CD4-positive, alpha-beta T cell treated with Interleukin-17A for 1 hour (primary cell): ENCODE results near the gene CARD11.
A peak's percentile ranks its signal among the peaks of the same experiment; 100 is the strongest.

Experiments
- DNase-seq: peaks from one replicate; pipeline ENCODE4 v3.0.0-alpha.2; 2020

The CARD11 gene

DNA sequence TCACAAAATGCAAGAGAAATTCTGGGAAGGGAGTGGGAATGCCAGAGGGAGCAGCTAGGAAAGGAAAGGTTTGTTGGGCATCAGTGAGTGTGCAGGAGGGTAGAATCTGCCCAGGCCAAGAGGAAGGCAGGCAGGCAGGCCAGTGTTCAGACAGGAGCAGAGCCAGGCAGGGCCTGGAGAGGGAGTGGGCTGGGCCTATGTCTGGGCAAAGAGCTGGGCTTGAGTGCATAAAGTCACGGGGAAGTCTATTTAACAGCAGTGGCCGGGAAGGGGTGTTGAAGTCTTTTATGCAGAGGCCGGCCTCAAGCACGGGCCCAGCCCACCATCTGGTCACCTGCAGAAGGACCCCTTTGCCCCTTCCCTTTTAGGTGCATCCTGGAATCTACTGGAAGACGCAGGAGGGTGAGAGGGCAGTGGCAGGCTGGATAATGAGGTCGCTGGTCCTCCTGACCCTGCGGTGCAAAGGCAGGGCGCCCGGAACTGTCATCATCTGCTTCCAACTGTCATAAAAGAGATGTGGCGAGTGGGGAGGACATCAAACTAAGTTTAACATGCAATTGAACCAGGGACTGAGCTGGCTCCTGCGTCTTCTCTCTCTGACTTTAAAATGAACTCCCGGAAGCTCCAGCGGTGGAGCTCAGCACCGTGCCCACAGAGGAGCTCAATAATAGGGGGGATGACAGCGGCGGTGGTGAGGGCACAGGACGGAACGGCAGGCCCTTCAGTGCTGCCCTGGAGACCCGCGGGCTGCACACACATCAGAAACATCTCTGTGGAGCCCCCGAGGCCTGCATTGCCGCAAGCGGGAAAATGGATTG is 29.5 kb downstream of the CARD11 start:
- no peak for DNase-seq

DNA sequence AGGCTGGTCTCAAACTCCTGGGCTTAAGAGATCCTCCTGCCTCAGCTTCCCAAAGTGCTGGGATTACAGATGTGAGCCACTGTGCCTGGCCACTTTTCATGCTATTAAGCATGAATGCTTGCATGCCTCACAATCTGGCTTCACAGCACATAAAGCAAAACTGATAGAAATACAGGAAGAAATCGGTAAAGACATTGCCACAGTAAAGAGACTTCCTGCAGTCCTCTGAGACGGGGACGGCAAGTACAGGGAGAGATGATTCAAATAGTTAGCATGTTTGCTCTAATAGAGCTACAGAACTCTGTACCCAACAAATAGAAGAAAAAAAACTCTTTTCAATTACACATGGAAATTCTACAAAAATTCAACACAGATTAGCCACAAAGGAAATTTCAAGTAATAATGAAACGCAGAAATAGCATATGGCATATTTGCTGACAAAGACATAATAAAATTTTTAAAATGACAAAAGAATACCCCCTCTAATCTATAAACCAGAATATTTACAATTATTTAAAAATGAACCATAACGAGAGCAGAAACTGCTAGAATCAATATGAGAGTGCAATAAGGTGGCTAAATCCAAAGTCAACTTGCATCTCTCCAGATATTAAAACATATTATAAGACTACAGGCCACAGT is 32.3 kb downstream of the CARD11 start:
- DNase-seq = no peak

DNA sequence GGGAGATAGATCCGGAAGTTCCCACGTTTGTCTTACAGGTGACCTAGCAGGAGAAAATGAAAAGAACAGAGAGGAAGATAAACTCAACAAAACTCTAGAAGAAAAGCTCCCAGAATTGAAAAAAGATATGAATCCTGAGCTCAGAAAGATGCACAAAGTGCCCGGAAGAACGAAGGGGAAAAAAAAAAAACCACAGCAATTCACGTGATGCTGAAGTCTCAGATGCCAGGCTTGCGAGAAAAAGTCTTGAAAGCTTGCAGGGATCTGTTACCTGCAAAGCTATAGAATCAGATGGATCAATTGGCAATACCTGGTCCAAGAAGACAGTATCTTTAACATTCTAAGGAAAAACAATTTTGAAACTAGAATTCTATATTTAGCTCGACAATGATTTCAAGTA is 33.5 kb downstream of the CARD11 start:
- DNase-seq = peak; percentile 5

DNA sequence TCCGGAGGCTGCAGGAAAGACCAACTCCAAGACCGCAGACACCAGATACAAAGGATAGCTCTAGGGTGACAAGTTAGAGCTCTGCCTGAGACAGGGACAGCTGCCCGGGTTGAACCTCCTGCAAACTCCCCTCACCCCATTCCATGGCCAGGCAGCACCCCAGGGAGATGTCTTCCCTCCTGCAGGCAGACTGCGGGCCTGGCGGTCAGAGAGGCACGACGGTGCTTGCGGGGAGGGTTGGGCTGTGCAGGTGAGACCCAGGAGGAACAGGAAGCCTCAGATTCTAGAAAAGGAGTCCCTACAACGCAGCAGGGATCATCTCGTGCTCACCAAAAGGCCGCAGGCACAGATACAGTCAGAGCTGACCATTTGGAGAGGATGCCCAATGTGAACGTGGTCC is 34.6 kb downstream of the CARD11 start:
- DNase-seq = no peak

DNA sequence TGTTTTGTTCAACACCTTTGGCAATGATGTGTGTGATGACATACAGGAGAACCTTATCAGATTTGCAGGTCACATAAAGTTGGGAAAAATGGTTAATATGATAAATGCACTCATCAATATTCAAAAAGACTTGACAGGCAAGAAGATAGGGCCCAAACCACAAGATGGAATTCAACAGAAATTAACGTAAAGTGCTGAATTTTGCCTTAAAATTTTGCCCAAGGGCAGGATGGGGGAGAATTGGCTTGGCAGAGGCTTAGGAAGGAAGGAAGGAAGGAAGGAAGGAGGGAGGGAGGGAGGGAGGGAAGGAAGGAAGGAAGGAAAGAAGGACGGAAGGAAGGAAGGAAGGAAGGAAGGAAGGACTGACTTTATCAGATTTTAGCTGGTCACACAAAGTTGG is 35.3 kb downstream of the CARD11 start:
- DNase-seq = no peak

DNA sequence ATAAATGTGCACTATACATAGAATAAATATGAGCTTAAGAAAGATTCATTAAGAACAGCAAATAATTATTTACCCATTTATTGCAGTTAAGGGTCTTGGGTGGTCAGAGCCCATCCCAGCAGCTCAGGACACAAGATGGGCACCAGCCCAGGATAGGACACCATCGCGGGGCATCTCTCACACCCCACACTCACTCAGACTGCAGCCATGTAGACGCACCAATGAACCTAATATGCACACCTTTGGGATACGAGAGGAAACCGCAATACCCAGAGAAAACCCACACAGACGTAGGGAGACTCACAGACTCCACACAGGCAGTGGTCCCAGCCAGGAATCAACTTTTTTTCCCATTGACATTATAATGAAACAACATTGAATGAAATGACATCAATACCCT is 36.0 kb downstream of the CARD11 start:
- DNase-seq = no peak

DNA sequence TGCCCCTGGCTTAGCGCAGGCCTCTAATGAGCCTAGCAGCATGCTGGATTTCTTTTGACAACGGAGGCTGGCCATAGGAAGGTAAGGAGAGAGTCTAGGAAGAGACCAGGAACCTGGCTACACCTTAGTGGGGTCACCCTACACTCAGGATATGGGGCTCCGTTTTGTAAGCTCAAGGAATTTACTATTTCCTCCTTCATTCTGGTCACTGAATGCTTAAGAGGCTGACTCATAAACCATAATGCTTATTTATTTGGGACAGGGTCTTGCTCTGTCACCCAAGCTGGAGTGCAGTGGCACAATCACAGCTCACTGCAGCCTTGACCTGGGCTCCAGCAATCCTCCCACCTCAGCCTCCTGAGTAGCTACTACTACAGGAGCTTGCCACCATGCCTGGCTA is 38.4 kb downstream of the CARD11 start:
- no peak for DNase-seq

DNA sequence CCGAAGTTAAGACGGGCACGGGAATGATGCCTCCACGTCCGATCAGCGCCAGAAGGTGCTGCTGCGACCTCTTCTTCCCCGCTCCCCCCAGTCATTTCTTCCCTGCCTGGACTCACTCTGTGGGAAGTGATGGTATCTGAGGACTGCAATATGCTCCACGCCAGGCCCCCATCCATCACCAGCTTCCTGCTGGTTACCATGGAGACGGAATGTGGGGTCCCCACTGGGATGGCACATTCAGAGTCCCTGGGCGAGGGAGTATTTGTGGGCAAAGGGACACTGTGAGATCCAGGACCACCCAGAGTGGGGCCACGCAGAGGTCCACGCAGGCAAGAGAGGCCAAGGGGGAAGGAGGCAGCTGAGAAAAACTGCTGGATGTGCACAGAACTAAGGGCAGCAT is 39.7 kb downstream of the CARD11 start:
- no peak for DNase-seq

DNA sequence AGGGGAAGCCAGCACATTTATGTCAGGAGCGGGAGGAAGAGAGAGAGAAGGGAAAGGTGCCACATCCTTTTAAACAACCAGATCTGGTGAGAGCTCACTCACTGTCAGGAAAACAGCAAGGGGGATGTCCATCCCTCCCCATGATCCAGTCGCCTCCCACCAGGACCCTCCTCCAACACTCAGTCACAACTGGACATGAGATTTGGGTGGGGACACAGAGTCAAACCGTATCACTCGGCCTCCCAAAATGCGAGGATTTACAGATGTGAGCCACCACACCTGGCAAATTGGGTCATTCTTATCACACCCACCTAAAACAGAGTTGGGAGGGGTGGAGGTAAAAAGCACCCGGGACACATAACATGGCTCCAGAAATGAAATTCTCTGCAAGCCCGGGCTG is 41.0 kb downstream of the CARD11 start:
- no peak for DNase-seq

DNA sequence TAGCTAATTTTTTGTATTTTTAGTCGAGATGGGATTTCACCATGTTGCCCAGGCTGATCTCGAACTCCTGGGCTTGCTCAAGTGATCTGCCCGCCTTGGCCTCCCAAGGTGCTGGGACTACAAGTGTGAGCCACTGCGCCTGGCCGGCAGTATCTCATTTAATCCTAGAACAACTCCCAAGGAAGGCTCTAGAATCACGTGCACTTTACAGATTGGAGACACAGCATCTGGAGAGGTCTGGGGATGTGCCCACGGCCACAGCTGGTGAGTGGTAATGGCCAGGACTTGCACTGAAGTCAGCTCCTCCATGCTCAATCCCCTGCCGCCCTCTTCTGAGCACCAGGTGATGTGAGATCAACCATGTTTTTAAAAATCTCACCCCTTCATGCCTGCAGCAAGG is 43.1 kb downstream of the CARD11 start:
- DNase-seq = no peak

DNA sequence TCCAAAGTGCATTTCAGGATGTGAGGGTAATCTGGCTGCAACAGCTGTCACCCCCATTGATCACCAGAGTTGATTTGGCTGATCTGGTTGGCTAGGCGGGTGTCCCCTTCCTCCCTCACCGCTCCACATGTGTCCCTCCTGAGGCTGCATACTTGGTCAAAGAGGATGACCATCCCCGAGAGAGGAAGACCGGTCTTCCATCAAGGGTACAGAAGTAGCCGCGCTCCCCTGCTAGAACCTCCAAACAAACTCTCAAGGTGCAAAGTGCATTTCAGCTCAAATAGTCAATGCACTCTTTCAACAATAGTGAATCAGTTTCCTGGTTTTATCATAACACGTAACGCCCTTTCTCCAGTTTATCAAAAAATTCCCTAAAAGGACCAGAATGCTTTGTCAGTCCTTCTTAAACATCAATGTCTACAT is 44.6 kb downstream of the CARD11 start:
- no peak for DNase-seq

DNA sequence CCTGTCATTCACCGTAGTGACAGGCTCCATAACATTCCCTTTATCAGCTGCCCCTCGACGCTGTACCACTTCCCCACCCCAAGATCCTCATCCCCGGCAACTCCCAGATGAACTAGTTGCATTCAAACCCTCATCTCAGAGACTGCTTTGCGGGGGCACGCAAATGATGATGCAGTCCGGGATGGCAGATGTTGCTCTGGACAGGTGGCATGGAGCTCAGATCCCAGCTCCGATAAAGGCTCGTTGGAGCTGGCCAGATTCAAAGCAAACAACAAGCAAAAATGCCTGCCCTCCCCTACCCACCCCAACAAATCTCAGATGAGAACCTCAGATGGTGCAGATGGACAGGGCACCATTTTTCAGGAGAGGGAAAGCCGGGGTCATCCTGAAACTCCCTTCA is 46.7 kb downstream of the CARD11 start:
- no peak for DNase-seq

DNA sequence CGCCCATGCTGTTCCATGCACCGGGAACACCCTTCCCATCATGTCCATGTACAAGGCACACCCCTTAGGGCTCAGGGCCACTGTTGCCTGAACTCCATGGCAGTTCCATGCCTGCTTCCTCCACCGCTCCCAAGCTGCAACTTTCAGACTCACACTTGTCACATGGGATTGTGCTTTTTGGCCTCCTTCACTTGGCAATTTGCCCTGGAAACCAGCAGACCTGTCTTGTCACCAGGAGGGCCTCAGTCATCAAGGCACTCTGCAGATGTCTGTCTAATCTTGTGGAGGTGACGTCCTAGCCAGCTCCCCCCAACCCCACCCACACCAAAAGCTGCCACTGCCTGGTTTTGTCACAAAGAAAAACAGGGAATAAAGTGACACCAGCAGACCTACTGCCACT is 47.5 kb downstream of the CARD11 start:
- DNase-seq = no peak

DNA sequence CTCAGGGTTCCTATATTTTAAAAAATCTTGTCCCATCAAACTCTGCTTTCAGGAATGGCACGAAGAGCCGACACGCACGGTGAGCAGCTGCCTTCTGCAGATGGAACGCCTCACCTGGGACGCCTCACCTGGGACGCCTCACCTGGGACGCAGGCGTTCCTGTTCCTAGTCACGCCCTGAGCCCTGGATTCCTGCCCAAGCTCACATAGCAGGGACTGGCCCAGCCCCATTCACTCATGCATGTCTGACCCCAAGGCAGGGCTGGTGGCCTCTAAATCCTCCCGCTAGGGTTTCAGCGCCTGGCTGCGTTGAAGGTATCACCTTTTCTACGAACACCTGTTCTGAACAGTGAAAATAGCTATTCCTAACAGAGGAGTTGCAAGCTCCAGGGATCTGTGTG is 49.8 kb downstream of the CARD11 start:
- no peak for DNase-seq

DNA sequence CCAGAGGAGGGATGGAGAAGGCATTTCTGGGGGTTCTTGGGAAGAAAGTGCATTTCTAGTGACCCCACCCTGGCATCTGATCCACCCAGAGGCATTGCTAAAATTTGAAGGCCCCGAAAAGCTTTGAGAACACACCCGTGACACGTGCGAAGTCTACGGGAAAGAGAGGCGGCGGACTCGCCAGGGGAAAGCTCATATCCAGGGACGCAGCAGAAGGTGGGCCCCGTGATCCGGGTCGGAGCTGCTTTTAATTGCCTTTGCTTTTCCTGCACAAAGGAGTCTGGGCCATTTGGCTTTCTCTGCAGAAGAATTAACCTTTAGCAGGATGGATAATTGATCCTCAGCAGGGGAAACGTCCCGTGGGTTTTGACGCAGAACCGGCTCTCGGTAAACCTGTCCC is 50.3 kb downstream of the CARD11 start:
- DNase-seq = no peak

DNA sequence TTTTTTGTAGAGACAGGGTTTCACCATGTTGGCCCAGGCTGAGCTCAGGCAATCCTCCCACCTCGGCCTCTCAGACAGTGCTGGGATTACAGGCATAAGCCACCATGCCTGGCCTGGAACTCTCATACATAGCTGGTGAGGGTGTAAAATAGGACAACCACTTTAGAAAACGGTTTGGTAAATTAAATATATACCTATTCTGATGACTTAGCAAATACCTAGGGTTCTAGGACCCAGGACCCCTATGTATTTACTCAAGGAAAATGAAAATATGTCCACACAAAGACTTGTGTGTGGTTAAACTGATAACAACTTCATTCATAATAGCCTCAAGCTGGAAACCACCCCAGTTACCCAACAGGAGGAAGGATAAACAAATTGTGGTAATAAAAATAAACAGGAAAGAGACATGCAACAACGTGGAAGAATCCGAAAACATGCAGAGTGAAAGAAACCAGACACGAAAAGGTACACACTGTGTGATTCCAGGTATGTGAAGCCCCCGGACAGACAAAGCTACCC is 52.7 kb downstream of the CARD11 start:
- DNase-seq = no peak

DNA sequence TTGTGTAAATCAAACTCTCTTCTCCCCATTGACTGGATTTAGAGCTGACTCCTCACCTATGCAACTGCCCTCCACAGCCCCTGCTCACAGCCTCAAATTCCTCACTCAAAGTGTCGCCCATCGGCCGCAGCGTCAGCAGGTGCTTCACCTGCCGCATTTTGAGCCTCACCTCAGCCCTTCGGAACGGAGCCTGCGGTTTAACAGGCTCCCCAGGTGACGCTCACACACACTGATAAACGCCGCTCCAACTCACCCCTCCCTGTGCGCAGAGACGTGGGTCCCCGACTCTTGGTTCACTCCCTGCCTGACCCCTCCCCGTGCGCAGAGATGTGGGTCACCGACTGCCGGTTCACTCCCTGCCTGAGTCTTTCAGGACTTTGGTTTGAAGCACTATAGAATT is 57.1 kb downstream of the CARD11 start:
- no peak for DNase-seq

DNA sequence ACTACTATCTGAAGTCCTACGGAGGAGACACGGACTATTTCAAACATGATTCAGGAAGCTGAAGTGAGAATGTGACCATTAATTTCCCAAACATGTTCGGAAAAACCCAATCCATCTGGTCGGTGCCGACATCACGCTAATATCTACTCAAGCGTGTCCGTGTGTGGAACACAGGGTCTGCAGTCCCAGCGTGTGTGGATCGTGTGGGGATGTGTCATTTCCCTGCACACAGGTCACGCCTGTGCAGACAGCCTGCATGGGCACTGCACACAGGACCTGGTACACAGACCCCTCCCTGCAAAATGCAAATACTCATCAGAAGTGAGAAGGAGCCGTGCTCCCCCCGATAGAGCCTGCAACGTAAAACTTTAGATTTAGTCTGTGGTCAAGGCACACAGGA is 57.8 kb downstream of the CARD11 start:
- DNase-seq = no peak

DNA sequence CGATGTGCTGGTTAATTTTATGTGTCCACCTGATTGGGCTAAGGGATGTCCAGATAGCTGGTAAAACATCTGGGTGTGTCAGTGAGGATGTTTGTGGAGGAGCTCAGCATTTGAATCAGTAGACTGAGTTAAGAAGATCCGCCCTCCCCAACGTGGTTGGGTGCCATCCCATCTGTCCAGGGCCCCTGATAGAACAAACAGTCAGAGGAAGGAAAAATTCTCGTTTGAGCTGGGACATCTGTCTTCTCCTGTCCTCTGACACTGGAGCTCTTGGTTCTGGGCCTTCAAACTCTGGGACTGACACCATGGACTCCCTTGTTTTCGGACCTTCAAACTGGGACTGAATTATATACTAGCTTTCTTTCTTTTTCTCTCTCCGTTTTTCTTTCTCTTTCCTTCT is 59.6 kb downstream of the CARD11 start:
- no peak for DNase-seq

DNA sequence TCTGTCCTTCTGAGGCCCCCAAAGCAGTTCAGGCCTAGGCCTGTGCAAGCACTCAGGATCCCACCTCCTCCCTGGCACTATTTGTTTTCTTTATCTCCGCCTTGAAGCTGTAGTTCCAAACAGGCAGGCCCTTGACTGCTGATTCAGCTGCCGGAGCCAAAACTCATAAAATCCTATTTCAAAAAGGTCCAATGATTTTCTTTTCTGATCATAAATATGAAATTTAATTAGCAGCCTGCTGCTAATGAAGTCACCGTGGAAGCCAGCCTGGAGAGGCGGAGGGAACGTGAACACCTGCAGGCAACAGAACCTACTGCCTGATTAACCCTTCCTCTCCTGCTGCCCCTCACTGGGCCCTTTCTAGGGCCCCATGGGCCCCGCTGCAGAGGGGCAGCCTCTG is 60.1 kb downstream of the CARD11 start:
- DNase-seq = no peak

DNA sequence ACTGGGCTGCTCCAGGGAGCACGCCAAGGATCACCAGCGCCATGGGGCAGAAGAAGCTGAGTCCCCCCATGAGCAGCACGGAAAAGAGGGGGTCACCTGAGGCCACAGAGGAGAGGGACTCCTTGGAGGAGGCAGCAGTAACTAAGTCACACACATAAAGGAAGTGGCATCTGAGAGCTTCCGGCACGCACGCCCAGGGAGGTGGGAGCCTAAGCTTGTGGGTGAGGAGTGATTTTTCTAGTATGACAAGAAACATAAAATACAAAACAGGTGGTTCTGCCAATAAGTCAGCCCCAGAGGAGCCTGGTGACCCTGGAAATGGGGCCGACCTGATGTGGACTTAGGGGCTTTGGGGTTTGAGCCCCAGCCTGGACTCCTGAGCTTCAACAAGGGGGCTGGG is 60.8 kb downstream of the CARD11 start:
- DNase-seq = peak; percentile 69

DNA sequence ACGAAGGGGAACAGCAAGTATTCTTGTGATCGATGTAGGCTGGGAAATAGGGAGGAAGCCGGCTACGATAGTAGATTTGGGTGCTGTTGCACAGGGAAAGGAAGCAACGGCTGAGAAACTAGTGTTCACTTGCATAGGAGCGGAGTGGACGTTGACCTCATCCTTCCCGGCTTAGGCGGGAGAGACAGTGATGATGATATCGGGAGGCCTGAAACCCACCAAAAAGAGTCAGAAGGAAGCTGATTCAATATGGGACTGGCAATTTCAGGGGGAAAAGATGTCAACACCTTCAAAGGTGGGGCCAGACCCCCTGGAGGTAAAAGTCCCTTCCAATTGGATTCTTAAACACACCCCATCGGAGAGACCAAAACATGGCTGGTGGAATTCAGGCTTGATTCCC is 61.3 kb downstream of the CARD11 start:
- DNase-seq = no peak

DNA sequence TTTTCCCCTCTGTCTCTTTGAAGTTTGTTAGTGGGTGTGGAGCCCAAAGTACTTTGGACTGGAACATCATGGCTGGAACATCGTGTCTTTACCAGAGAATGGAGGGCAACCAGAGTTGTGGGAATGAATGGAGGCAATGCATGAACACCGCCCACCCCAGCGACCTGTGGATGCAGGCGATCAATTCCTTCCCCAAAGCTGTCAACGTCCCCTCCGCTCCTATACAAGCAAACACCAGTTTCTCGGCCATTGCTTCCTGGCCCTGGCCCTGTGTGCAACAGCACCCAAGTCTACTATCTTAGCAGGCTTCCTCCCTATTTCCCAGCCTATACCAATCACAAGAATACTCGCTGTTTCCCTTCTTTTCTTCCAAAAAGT is 62.6 kb downstream of the CARD11 start:
- no peak for DNase-seq

DNA sequence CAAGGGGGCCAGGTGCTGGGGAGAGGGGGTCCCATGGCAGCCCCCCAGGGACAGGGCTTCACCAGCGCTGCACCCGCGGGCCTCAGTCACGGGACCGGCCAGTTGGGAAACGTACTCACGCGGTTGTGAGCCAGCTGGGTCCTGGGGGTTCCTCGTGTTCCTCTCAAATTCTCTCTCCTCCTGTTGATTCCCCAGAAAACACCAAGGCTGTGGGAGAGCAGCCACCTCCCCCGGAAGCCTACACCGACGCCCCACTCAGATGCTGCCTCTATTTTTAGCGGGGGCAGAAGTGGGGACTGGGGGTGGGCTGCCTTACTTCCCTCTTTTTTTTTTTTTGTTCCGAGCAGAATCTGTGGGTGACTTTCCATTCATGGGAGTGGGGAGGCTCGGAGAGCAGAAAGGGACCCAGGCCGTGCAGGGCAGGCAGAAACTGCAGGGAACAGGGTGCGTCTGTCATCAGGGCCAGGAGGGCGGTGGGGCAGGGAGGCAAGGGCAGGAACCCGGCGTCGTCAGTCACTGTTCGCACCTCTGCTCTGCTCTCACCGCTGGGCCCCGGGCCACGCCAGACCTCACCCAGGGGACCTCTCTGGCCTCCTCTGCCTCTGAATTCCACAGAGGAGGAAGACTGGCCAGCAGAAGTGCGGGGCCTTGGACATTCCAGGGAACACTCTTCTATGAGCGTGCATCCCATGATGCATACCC is 63.1 kb downstream of the CARD11 start:
- DNase-seq = no peak
